ENCODE data around the gene SFRP2. TPM values are rescaled to one million over a fixed set of nuclear protein-coding genes. Genes with fewer than 3 reads are reported as not detected.

The SFRP2 gene
- total RNA-seq, 1 donor, result 0.27 TPM

DNA sequence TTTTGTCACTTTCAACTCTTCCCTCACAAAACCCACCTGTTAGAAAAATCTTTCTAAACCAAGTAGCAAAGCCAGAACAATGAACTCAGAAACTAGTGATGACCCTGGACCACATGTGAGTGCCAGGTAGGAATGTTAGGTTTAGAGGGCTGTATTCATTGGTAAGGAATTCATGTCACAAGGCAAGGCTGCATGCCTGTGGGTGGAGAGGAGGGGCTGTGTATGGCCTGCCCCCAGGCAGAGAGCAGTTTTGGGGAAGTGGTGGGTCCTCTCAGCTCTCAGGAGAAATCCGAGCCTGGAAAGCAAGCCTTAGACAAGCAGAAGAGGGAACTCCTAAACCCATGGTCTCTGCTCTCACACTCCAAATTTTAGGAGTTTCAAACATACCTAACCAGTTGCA is 31.5 kb downstream of the SFRP2 start:
- DNase-seq (ENCODE audit: low read depth), result no peak
- H3K4me3 ChIP-seq (ENCODE audit: low read depth, low read length), result no peak overlapping the region
- no peak for TF ChIP-seq CTCF (IDR thresholded peaks at IDR 0.05; ENCODE audit: insufficient read depth, low read length)

- TF ChIP-seq CTCF (IDR thresholded peaks at IDR 0.05; ENCODE audit: insufficient read depth, low read length), result no peak
- no peak for DNase-seq (ENCODE audit: low read depth)
- no peak overlapping the region for H3K4me3 ChIP-seq (ENCODE audit: low read depth, low read length)
These were observed 33.7 kb downstream of the SFRP2 start for GRCh38 chr4:153755186-153755585.

DNA sequence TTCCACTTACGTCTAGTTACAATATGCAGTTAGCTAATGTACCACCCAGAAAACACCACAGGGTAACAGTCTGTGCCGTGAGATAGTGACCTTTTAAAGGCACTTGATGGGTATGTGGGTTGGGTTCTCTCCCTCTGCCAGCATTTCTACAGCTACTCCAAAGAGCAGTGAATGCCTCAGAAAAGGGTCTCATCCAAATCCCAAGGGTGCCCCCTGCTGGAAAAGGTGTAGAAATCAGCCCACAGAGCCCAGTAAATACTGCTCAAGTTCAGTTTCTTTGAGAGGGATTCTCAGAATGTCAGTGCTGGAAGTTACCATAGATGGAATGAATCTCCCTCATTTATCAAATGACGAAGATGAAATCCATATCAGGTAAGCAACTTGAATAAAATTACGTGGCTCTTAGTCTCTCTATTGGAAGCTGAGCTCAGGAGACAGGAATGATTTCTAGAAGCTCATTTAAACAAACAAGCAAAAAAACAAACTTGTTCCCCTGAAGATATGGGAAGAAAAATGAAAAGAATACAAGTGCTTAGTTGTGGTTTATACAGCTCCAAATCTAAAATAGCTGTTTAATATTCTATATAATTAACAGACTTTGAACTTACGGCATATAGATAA is 38.6 kb downstream of the SFRP2 start:
- peak; percentile 86 for DNase-seq (ENCODE audit: low read depth)
- no peak overlapping the region for H3K4me3 ChIP-seq (ENCODE audit: low read depth, low read length)
- peak; percentile 76 for TF ChIP-seq CTCF (IDR thresholded peaks at IDR 0.05; ENCODE audit: insufficient read depth, low read length)

DNA sequence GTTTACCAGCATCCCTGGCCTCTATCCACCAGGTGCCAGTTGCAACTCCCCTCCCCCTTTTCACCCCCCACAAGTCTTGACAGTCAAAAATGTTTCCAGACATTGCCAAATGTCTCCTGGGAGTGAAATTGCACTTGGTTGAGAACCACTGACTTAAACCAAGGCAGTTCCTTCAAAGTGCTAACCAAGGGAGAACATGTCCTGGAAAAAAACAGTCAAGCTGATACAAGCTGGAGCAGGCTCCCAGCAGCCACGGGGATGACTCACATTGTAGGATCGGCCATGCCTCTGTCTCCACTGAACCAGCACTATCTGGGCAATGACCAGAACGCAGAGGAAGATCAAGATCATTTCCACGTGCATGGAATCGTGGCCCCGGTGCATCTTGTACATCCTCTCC is 40.5 kb downstream of the SFRP2 start:
- H3K4me3 ChIP-seq (ENCODE audit: low read depth, low read length), result no peak overlapping the region
- TF ChIP-seq CTCF (IDR thresholded peaks at IDR 0.05; ENCODE audit: insufficient read depth, low read length), result no peak
- peak; percentile 73 for DNase-seq (ENCODE audit: low read depth)

- H3K4me3 ChIP-seq (ENCODE audit: low read depth, low read length), result no peak overlapping the region
- TF ChIP-seq CTCF (IDR thresholded peaks at IDR 0.05; ENCODE audit: insufficient read depth, low read length), result no peak
- DNase-seq (ENCODE audit: low read depth), result no peak
These were observed 41.4 kb downstream of the SFRP2 start for GRCh38 chr4:153747406-153747955.

DNA sequence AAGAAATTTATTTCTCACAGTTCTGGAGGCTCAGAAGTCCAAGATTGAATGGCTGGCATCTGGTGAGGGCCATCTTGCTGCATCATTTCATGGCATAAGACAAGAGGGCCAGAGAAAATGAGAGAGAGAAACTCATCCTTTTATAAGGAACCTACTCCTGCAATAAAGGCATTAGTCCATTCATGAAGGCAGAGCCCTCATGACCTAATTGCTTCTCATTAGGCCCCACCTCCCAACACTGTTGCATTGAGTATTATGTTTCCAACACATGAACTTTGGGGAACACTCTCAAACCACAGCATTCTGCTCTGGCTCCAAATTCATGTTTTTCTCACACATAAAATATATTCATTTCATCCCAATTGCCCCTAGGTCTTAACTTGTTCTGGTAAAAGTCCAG is 43.2 kb downstream of the SFRP2 start:
- H3K4me3 ChIP-seq (ENCODE audit: low read depth, low read length), result no peak overlapping the region
- DNase-seq (ENCODE audit: low read depth), result no peak
- no peak for TF ChIP-seq CTCF (IDR thresholded peaks at IDR 0.05; ENCODE audit: insufficient read depth, low read length)

DNA sequence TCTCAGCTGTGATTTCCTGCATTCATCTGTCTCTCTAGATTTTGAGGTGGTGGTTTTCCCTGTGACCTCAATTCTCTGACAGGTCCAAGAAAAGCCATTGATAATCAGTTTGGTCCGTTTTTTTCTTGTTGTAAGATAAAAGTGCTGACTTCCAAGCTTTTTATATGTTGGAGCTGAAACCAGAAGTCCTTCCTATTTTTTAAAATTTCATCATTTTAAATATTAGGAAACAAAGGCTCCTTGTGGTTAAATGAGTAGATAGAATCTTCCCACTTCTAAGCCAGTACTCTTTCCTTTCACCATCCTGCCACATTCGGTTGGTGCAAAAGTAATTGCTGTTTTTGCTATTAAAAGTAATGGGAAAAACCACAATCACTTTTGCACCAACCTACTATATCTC is 47.3 kb downstream of the SFRP2 start:
- no peak for TF ChIP-seq CTCF (IDR thresholded peaks at IDR 0.05; ENCODE audit: insufficient read depth, low read length)
- no peak for DNase-seq (ENCODE audit: low read depth)
- no peak overlapping the region for H3K4me3 ChIP-seq (ENCODE audit: low read depth, low read length)
